HG03354 (cell line): ENCODE results near the gene POU5F1.
"Not testable (repeated sequence)": the region's sequence is repeated elsewhere in the genome, so short reads cannot be mapped to it uniquely, and the experiment has no call there.

Experiments
- ATAC-seq: cut with Tn5 transposase; IDR thresholded peaks from one replicate; pipeline ENCODE4 v1.9.1; 2021; ENCODE audit warnings: mild to moderate bottlenecking; ENCODE audit not compliant: unreplicated experiment, poor library complexity, severe bottlenecking

POU5F1 gene

DNA sequence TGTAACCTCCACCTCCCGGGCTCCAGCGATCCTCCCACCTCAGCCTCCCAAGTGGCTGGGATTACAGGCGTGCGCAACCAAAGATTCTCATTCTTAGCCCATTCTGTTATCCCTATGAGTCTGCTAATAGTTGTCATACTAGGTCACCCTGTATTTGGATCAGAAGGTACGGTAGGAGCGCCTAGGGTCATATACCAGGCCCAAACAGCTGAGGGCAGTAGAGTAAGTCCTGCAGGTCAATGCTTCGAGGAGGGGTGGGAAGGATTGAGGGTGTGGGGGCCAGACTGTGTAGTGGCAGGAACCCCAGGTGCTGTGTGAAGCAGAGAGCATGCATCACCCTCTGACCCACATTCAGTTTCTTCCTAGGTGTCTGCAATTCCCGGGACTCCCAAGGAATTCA, 22.7 kb upstream of the POU5F1 start:
- no peak for ATAC-seq

DNA sequence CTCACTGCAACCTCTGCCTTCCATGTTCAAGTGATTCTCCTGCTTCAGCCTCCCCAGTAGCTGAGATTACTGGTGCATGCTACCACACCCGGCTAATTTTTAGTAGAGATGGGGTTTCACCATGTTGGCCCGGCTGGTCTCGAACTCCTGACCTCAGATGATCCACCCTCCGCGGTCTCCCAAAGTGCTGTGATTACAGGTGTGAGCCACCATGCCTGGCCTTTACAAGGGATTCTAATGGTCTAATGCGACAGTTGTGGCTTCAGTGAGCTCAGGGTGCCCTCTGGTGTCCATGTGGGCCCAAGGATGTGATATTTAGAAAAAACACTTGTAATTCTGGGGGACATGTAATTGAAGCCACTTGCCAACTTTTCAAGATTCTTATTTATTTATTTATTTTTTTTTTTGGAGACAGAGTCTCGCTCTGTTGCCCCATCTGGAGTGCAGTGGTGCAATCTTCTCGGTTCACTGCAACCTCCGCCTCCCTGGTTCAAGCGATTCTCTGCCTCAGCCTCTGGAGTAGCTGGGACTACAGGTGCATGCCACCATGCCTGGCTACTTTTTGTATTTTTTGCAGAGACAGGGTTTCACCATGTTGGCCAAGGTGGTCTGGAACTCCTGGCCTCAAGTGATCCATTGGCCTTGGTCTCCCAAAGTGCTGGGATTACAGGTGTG, 22.1 kb upstream of the POU5F1 start:
- not testable (repeated sequence) for ATAC-seq

DNA sequence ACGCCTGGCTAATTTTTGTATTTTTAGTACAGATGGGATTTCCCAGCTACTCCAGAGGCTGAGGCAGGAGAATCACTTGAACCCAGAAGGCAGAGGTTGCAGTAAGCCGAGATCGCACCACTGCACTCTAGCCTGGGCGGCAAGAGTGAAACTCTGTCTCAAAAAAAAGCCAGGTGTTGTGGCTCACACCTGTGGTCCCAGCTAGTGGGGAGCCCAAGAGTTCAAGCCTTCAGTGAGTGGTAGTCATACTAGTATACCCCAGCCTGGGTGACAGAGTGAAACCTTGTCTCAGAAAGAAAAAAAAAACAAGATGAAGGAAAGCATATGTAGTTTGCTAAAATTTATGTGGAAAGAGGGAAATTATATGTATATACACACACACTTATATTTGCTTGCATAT, 20.0 kb upstream of the POU5F1 start:
- peak; percentile 64 for ATAC-seq

DNA sequence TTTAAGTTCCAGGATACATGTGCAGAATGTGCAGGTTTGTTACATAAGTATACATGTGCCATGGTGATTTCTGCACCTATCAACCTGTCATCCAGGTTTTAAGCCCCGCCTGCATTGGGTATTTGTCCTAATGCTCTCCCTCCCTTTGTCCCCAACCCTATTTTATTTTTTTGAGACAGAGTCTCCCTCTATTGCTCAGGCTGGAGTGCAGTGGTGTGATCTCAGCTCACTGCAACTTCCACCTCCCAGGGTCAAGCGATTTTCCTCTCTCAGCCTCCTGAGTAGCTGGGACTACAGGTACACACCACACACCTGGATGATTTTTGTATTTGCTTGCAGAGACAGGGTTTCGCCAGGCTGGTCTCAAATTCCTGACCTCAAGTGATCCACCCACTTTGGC, 18.7 kb upstream of the POU5F1 start:
- ATAC-seq = not testable (repeated sequence)

DNA sequence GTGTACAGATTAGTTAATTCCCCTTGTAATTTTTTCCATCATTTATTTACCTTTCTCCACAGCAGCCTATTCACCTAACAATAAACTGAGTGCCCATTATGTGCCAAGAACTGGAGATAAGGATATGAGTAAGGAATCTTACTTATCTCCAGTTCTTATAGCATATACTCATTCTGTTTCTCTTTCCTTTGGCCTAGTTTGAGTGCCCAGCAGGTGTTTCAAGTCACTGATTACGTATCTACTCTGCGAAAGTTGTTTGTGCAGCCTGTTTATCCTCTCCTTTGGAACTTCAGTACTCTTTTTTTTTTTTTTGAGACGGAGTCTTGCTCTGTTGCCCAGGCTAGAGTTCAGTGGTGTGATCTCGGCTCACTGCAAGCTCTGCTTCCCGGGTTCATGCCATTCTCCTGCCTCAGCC, 17.3 kb upstream of the POU5F1 start:
- no peak for ATAC-seq

DNA sequence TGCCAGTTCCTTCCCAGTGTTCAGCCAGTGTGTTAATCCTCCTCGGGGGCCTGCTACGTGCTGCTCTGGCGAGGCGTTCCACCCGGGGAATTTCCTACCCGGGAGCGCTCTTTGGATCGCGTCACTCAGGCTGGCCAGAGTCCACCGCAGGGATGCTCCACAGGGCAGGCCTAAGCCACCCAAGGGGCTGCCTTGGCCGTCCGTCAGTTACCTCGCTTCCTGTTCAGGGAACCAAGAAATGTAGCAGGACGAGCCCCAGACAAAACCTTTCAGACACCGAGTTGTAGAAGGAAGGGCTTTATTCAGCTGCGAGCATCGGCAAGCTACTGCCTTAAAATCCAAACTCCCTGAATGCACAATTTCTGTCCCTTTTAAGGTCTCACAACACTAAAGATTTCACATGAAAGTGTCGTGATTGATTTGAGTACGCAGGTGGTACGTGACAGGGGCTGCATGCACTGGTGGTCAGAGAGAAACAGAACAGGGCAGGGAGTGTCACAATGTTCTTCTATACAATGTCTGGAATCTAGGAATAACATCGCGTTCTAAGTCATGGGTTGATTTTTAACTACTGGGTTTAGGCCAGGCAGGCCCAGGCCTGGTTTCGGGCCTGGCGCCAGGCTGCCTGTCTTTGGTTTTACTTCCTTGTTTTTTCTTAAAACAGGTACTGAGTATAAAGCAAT, 15.7 kb upstream of the POU5F1 start:
- no peak for ATAC-seq

DNA sequence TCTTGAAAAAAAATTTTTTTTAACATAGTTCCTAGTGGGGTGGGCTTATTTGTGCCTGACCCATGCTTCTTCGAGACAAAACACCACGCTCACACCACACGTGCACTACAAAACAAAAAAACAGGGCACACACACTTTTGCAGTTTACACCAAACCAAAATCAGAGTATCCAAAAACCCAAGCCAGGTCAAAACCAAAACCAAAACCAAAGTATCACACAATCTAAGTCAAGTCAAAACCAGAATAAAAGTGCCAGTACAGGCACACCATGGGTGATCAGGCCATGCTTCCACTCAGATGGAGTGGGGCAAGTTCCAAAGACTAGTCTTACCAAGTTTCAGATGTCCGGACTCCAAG, 15.2 kb upstream of the POU5F1 start:
- ATAC-seq = not testable (repeated sequence)

DNA sequence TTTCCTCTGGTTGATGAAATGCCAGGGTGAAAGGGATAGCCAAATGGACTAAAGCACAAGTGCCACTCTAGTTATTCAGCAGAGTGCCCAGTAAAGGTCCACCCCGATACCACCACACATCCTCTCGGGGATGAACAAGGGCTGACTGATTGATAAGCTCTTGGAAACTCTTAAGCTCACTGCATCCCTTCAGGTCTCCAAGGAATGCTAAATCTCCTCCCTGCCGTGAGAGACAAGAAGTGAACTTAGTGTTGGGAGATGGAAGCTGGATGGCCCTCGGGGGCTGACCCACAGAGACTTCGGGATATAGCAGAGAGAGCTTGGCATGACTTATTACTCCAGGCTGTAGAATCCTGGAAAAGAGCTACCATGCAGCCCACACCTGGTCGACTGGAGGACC, 13.4 kb upstream of the POU5F1 start:
- ATAC-seq = not testable (repeated sequence)

DNA sequence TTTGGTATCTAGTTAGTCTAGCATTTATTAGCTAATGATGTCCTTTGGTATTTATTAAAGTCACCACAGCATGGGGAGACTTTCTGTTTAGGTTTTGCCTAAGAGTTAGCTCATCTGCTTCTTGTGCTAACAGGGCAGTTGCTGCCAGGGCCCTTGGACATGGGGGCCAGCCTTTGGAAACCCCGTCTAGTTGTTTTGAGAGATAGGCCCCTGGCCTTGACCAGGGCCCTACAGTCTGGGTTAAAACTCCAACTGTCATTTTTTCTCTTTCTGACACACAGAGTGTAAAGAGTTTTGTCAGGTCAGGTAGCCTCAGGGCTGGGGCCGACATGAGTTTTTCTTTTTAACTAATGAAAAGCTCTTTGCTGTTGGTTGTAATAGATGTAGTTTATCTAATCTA, 12.8 kb upstream of the POU5F1 start:
- ATAC-seq = not testable (repeated sequence)

DNA sequence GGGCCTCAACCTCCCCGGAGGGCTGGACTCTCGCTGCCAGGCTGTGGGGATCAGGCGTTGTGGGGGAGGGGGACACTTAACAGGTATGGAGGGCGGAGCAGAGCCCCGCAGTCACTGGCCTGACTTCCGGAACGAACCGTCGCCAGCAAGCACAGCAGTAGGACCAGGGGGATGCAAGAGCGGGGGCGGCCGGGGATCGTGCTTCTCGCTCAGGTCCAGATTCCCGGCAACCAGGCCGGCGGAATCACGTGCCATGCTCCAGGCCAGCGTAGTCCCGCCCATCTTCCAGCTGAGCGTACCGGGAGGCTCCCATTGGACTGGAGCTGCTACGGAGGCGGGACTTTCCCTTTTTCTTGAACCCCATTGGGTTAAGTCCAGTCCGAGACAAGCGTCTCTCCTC, 10.0 kb upstream of the POU5F1 start:
- ATAC-seq = no peak

DNA sequence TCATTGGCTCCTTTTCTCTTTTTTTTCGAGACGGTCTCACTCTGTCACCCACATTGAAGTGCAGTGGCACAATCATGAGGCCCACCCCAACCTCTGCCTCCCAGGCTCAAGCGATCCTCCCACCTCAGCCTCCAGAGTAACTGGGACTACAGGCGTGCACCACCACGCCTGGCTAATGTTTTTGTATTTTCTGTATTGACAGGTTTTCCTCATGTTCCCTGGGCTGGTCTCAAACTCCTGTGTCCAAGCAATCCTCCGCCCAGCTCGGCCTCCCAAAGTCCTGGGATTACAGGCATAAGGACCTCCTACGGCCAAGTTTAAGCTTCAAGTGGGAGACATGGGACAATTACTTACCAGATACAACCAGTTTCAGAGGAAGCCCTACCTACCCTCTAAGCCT, 9.4 kb upstream of the POU5F1 start:
- no peak for ATAC-seq

DNA sequence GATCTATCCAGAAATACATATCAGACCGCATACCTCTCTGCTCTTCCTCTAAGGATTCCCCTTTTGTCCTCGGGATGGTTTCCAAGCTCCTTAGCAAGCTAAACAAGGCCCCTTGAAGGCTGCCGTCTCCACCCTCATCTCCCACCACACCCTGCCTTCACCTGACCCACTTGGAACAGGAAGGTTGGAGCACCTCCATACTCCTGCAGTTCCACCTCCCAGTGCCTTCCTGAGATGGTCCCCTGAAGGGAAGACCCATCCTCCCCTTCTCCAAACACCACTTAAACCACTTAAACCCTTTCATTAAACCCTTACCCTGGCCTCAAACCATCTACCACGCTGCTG, 8.5 kb upstream of the POU5F1 start:
- ATAC-seq = no peak

DNA sequence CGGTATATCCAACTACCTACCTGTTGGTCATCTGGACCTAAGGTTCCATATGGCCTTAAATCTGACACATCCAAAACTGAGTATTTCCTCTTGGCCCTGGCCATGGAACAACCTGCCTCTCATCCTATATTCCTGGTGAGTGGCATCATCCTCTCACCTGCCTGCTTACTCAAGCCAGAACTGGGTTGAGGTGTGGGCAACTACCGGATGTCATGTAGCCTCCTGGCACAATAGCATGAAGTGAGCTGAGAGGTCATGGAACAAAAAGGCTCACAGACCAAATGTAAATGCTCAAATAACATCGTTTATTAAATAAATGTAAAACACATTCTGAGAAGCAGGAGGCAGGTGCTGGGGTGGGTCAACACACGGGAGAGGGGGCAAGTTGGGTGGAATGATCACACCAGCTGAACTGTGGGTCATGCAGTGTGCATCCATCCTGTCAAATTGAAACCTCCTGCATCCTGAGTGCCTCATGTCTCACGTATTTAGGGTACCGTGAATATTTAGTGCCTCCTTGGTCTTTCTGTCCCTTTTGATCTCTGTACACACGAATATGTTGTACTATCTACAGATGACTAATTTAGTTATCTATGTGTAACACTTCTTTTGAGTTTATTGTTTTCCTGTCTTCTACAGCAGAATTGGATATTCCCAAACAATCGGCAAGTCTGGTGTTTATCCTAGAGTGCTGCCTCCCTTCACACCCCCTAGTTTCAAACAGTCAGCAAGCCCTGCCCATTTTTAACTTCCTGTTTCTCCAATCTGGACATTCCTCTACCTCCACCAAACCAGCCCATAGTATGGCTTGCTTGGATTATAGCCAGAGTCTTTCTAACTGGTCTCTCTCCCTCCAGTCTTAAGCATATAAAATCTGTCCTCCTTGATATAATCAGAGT, 7.9 kb upstream of the POU5F1 start:
- ATAC-seq = no peak

DNA sequence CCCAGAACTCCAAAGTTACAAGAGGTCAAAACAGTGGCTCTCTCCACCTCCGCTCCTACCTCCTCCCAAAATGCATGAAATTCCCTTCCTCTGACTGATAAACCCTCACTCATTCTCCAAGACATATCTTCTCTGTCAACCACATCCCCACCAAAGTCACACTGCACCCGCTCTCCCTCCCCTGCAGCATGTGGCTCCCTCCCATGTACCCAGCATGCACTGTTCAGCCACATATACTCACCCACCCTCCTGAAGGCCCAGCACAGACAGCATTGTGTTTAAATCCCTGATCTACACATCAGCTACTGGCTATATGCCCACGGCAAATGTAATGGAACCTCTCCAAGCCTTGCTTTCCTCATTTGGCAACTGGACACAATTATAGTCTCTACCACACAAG, 5.5 kb upstream of the POU5F1 start:
- no peak for ATAC-seq

DNA sequence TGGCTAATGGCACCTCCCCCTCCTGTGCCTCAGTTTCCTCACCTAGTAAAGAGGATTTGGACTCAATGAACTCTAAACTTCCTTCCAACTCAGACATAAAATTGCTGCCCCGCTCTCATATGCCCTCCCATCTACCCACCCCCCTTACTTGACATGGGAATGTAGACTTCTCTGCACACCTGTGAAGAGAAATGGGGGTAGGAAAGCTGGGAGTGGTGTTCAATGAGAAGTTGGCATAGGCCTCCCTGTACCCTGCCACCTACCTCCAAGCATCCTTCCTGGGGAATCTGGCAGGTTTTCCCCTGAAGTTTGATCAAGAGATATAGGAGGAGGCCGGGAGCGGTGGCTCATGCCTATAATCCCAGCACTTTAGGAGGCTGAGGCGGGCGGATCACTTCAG, 3.9 kb upstream of the POU5F1 start:
- no peak for ATAC-seq

DNA sequence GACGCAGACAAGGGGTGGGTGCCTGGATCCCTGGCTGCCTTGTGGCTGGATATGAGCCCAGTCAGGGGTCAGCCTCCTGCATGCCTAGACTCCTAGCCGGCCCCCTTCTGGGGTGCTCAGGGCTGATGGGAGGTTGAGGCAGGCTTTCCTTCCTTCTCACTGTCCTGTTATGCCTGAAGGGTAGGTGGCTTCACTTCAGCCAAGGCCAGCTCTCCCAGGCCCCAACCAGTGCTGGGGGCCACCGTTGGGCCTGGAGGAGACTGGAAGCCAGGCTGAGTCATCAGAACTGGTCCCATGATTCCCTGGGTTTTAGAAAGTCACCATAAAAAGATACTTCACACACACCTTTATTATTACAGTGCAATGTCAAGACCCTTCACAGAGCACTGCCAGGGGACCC, 2.9 kb upstream of the POU5F1 start:
- ATAC-seq = no peak

DNA sequence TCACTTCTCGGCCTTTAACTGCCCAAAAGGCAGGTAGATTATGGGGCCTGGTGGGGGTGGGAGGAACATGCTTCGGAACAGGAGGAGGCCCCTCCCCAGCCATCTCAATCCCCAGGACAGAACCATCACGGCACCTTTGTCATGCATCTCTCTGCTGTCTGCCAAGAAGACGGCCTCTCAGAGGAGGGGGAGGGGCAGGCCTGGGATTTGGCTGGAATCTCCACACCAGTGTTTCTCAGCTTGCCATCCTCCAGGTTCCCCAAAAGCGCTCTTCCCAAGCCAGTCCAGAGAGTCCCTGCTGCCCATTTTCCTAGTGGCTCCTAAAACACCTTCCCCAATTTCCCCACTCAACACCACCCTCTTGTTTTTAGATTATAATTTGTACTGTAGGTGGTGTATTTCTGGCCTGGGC, 2.5 kb upstream of the POU5F1 start:
- no peak for ATAC-seq

DNA sequence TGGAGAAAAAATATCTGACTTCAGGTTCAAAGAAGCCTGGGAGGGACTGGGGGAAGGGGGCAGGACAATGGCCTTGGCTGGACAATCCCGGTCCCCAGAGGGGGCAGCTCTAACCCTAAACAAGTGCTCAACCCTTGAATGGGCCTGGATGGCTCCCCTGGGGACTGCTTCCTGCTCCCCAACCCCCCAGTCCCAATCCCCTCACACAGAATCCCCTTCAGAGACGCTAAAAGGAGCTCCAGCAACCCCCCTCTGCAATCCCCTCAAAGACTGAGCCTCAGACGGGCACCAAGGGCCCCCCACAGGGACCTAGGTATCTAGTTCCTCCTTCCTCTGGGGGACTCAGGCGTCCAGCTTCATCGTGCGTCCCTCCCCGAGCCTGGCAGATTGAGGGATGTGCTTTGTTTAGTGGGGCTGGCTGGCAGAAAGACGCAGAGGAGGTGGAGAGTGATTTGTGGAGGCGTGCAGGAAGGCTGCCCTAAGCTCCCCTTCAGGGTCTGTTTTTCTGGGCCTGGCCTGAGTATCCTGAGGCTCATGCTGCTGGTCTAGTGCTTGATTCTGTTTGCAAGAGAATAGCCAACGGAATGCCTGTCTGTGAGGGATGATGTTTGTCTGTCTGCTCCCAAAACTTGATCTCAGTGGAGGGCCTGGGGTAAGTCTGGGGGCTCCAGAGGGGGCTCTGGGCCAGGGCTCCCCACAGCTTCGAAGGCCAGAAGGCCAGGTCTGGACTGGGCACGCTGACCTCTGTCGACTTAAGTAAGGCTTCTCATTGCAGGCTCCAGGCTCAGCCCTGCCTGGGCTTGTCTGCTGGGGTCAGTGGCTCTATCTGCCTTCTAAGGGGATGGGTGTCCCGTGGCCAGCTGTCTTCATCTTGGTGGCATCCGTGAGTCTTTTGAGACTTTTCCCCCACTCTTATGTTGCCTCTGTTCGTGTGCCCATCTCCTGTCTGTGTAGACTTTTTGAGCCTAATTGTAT, 1.7 kb upstream of the POU5F1 start:
- no peak for ATAC-seq

DNA sequence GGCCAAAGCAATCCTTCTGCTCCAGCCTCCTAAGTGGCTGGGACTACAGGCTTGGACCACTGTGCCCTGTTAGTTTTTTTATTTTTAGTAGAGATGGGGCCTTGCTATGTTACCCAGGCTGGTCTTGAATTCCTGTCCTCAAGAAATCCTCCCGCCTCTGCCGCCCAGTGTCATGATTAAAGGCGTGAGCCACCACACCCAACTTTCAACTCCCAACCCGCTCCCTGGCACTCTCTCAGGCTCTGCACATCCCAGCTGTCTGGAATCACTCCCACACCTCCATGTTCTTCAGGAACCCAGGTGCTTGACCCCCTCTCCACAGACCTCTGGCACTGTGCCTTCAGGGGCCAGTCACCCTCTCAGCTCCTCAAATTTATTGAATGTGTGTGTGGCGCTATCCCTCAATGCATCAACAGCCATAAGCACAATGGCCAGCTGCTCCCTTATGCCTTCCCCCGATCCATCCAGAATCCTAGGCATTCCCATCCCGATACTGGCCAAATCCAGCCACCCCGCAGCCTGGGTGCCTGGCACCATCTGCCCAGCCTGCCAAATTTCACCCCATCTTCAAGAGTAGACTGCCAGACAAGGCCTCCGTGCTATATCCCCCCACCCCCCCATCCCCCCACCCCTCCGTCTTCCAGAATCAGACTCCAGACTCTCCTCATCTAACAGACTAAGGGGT, 647 bp upstream of the POU5F1 start:
- no peak for ATAC-seq
